Adrenal gland (tissue), 12 donors: ENCODE results near the gene BRAF. TPM values are rescaled to one million over a fixed set of nuclear protein-coding genes. Genes with fewer than 3 reads are reported as not detected.

Experiments
- DNase-seq, 7 donors: peaks; one replicate each; pipeline ENCODE4 v3.0.0-alpha.2; 2019 to 2020
- H3K27ac ChIP-seq, 5 donors: fragments of 200-600 bp; sonication (generic) in 4 of 5; 1 replicate in 3 of 5; 2 replicates in 2 of 5; pipeline versions ENCODE4 v1.5.1 to v1.8.0; 2016 to 2020; ENCODE audit warnings: mild to moderate bottlenecking in 1 of 5
- H3K27me3 ChIP-seq: fragments of 200-600 bp; 2 replicates; pipeline ENCODE4 v1.8.0; 2021
- H3K36me3 ChIP-seq, 2 donors: fragments of 200-600 bp; replicated peaks in 1 of 2; 1 replicate in 1 of 2; 2 replicates in 1 of 2; pipeline versions ENCODE4 v1.5.1 to v1.8.0; 2018 to 2022
- H3K4me1 ChIP-seq, 2 donors: fragments of 200-600 bp; replicated peaks in 1 of 2; 1 replicate in 1 of 2; 2 replicates in 1 of 2; pipeline versions ENCODE4 v1.5.1 to v1.8.0; 2018 to 2021
- H3K4me3 ChIP-seq, 4 donors: fragments of 200-600 bp; sonication (generic) in 3 of 4; one replicate each; pipeline ENCODE4 v1.5.1; 2016 to 2018
- H3K9me3 ChIP-seq, 3 donors: fragments of 200-600 bp; sonication (generic) in 1 of 3; replicated peaks in 1 of 3; 1 replicate in 2 of 3; 2 replicates in 1 of 3; pipeline versions ENCODE4 v1.5.1 to v1.8.0; 2016 to 2021
- CTCF ChIP-seq, 6 experiments: fragments of 450-650 bp in 4 of 6; fragments of 200-600 bp in 2 of 6; sonication (generic) in 1 of 6; IDR thresholded peaks; 1 replicate in 5 of 6; 2 replicates in 1 of 6; pipeline versions ENCODE4 v1.5.1 to v1.8.0; 2016 to 2021; ENCODE audit warnings: antibody characterized with exemption in 6 of 6, mild to moderate bottlenecking in 2 of 6, moderate library complexity in 1 of 6
- POLR2A ChIP-seq, 2 donors: fragments of 450-650 bp; IDR thresholded peaks; one replicate each; pipeline ENCODE4 v1.6.1; 2017; ENCODE audit warnings: antibody characterized with exemption in 2 of 2, mild to moderate bottlenecking in 2 of 2, moderate library complexity in 1 of 2
- WGBS, 4 donors: extraction: QIAGEN DNeasy Blood & Tissue Kit in 2 of 4; methylation state at CpG; one replicate each; pipeline versions ENCODE4 v1.1.5 to v1.1.7; 2013 to 2017; 5-methylcytosine and 5-hydroxymethylcytosine counted together
- intact Hi-C, 2 donors: fragments of 100-400 bp; cut with DNase I; formaldehyde crosslinking; loops; one replicate each; pipeline versions ENCODE4 v1.14.1 to v1.15.0; 2022 to 2023
- polyA plus RNA-seq, 3 donors: library from polyadenylated mRNA; stranded (reverse); fragments of 200-250 nt in 2 of 3; fragments of 350-450 nt in 1 of 3; fragmentation: Illumina TruSeq in 1 of 3; extraction: RNeasy Lipid Tissue Mini Kit (QIAGEN cat#74804) in 1 of 3; gene quantifications; one replicate each; pipeline ENCODE4 v1.2.3, GENCODE V29; 2013 to 2014
- small RNA-seq, 2 donors: library from RNA; depleted of rRNA; stranded (forward); fragments of <200 nt; gene quantifications; one replicate each; pipeline ENCODE3, GENCODE V24; 2016
- total RNA-seq, 9 donors: library from RNA; depleted of rRNA in 4 of 9; stranded (reverse); fragments of >200 nt in 4 of 9; fragments of 120-200 nt in 1 of 9; fragmentation: NEBNext Ultra II Directional in 1 of 9; extraction: Animal tissue kit (Norgen Biotek cat#: 25700) in 1 of 9; gene quantifications; one replicate each; pipeline versions ENCODE4 v1.1.0 to v1.2.4, GENCODE V29; 2013 to 2023
- donor health status: healthy with polysubstance abuse.
- donor health status: Bipolar disorder and iron deficiency.
- donor health status: DM: yes; HTN: yes; CAD: no.
- donor health status: DM: no; HTN: no; CAD: no.
- donor health status: DM: no; HTN: no; CAD: no.
- donor health status: DM: yes; HTN: yes; CAD: no.

Gene BRAF
- total and polyA plus RNA-seq, 12 donors = 5.0 to 50.3 (median 25.5) TPM

DNA sequence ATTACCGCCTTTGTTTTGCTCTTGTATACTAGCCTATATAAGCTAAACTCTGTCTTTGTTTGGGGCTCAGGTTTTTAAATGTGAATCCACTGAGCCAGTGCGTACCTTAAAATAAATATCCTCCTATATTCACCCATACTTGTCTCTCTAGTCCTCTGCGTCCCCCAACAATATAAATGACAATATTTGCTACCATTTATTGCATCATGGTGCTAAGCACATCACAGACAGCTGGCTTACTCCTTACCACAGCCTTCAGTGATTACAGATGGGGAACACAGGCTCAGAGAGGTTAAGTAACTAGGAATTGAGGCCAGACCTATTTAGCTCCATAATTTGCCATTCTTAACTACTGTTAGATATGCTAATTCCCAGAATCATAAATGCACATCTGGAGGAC is 255.4 kb downstream of the BRAF start:
- Histone ChIP-seq H3K27me3 (no peaks in the 10 kb centered on the region), H3K9me3 (no peaks in the 10 kb centered on the region), H3K27ac (no peak overlapping the region), H3K4me3 (no peak overlapping the region), H3K36me3 (no peaks in the 10 kb centered on the region), H3K4me1 (no peaks in the 10 kb centered on the region)
- WGBS, 4 donors = 69 to 80% (median 74%) methylated on average over 3 of the region's 3 CpGs
- intact Hi-C loops = no loop called here
- no peak for TF ChIP-seq POLR2A (IDR thresholded peaks at IDR 0.05)
- TF ChIP-seq CTCF (IDR thresholded peaks at IDR 0.05) = no peak
- no peak for DNase-seq

Small RNA genes lying within 50 kb of the gene (small RNA-seq; reads per million reads assigned to genes)
- 0 reads per million in 2 donors for gene AC006006.1
- gene RNU6-85P = 0 reads per million in 2 donors

Other genes starting within 250 kb of the BRAF start
- gene NDUFB2, start 228.2 kb downstream of the BRAF start, total RNA-seq = 100 to 1,000 TPM; 188 to 465 (median 215) TPM
- 100 to 1,000 TPM; 172 to 211 (median 194) TPM for gene NDUFB2, start 228.2 kb downstream of the BRAF start, polyA plus RNA-seq
- gene MRPS33, start 90.0 kb upstream of the BRAF start, total RNA-seq = 100 to 1,000 TPM in 1 of 9 donors, 10 to 100 TPM in 8; 19.7 to 145 (median 58.8) TPM
- gene MRPS33, start 90.0 kb upstream of the BRAF start, polyA plus RNA-seq = 100 to 1,000 TPM in 1 of 3 donors, 10 to 100 TPM in 2; 44.7 to 156 (median 60.0) TPM
- 1 to 10 TPM in 7 of 9 donors, under 1 TPM in 2; 0.95 to 4.9 (median 2.4) TPM for gene TMEM178B, start 149.1 kb upstream of the BRAF start, total RNA-seq
- 1 to 10 TPM in 1 of 3 donors, under 1 TPM in 2; 0.24 to 4.0 (median 0.56) TPM for gene TMEM178B, start 149.1 kb upstream of the BRAF start, polyA plus RNA-seq